Measurements from ENCODE around the gene ZDHHC14. TPM values are rescaled to one million over a fixed set of nuclear protein-coding genes. Genes with fewer than 3 reads are reported as not detected.
A peak's percentile ranks its signal among the peaks of the same experiment; 100 is the strongest.
"Not testable (repeated sequence)": the region's sequence is repeated elsewhere in the genome, so short reads cannot be mapped to it uniquely, and the experiment has no call there.

Gene ZDHHC14
- total RNA-seq, 1 experiment from 2014 or later, result 3.2 TPM

GRCh38 chr6:157381631-157382621 lies 936 bp downstream of the ZDHHC14 start:
- peaks cover 4% of the 10 kb centered on the region for H3K4me1 ChIP-seq (ENCODE audit: insufficient read depth, low read length, poor library complexity, severe bottlenecking)
- no peaks in the 10 kb centered on the region for H3K9me3 ChIP-seq (ENCODE audit: low read depth, low read length, poor library complexity, severe bottlenecking)
- intact Hi-C loops (cut with micrococcal nuclease; ENCODE audit: unreplicated experiment), result loop anchor here (2.0 kb wide), 1 partner anchor 59 kb away; the partner anchor contains the start of gene TMEM242
- POLR2A ChIA-PET (ENCODE audit: low non-redundant PET), result no interaction called here
- peak; percentile 42 for DNase-seq (ENCODE audit: low spot score)
- no peak overlapping the region for H3K27ac ChIP-seq (ENCODE audit: low read depth, low read length, poor library complexity, severe bottlenecking)
- H3K4me3 ChIP-seq (ENCODE audit: low read depth, low read length, poor library complexity, severe bottlenecking), result peak overlapping the region; percentile 96
- CTCF ChIA-PET, result no interaction called here
- TF ChIP-seq EZH2 (IDR thresholded peaks at IDR 0.05; ENCODE audit: borderline replicate concordance, low read depth, low read length, poor library complexity, severe bottlenecking), result no peak
- TF ChIP-seq, protein P1, sequence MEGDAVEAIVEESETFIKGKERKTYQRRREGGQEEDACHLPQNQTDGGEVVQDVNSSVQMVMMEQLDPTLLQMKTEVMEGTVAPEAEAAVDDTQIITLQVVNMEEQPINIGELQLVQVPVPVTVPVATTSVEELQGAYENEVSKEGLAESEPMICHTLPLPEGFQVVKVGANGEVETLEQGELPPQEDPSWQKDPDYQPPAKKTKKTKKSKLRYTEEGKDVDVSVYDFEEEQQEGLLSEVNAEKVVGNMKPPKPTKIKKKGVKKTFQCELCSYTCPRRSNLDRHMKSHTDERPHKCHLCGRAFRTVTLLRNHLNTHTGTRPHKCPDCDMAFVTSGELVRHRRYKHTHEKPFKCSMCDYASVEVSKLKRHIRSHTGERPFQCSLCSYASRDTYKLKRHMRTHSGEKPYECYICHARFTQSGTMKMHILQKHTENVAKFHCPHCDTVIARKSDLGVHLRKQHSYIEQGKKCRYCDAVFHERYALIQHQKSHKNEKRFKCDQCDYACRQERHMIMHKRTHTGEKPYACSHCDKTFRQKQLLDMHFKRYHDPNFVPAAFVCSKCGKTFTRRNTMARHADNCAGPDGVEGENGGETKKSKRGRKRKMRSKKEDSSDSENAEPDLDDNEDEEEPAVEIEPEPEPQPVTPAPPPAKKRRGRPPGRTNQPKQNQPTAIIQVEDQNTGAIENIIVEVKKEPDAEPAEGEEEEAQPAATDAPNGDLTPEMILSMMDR (conservative IDR thresholded peaks at IDR 0.05; ENCODE audit: low read depth, low read length), result peak; percentile 23; the same call in 1 of the 2 replicates
- peaks cover 8% of the 10 kb centered on the region for H3K27me3 ChIP-seq (replicated peaks; ENCODE audit: insufficient read depth, low read depth, low read length, poor library complexity)
- BruUV-seq (replicated peaks), result no TSS peak
- H3K36me3 ChIP-seq (ENCODE audit: insufficient read depth, low read length, poor library complexity, severe bottlenecking), result no peaks in the 10 kb centered on the region

GRCh38 chr6:157382821-157383220 lies 1.8 kb downstream of the ZDHHC14 start:
- Histone ChIP-seq H3K27me3 (replicated peaks; ENCODE audit: insufficient read depth, low read depth, low read length, poor library complexity) (peaks cover 8% of the 10 kb centered on the region), H3K4me1 (ENCODE audit: insufficient read depth, low read length, poor library complexity, severe bottlenecking) (peaks cover 4% of the 10 kb centered on the region), H3K36me3 (ENCODE audit: insufficient read depth, low read length, poor library complexity, severe bottlenecking) (no peaks in the 10 kb centered on the region), H3K27ac (ENCODE audit: low read depth, low read length, poor library complexity, severe bottlenecking) (no peak overlapping the region), H3K4me3 (ENCODE audit: low read depth, low read length, poor library complexity, severe bottlenecking) (no peak overlapping the region), H3K9me3 (ENCODE audit: low read depth, low read length, poor library complexity, severe bottlenecking) (no peaks in the 10 kb centered on the region)
- intact Hi-C loops (cut with micrococcal nuclease; ENCODE audit: unreplicated experiment), result no loop called here
- POLR2A ChIA-PET (ENCODE audit: low non-redundant PET), result no interaction called here
- no peak for TF ChIP-seq EZH2 (IDR thresholded peaks at IDR 0.05; ENCODE audit: borderline replicate concordance, low read depth, low read length, poor library complexity, severe bottlenecking)
- TF ChIP-seq, protein P1 (conservative IDR thresholded peaks at IDR 0.05; ENCODE audit: low read depth, low read length), result no peak
- TSS peak; percentile 37 for BruUV-seq (replicated peaks)
- no peak for DNase-seq (ENCODE audit: low spot score)
- CTCF ChIA-PET, result no interaction called here

DNA sequence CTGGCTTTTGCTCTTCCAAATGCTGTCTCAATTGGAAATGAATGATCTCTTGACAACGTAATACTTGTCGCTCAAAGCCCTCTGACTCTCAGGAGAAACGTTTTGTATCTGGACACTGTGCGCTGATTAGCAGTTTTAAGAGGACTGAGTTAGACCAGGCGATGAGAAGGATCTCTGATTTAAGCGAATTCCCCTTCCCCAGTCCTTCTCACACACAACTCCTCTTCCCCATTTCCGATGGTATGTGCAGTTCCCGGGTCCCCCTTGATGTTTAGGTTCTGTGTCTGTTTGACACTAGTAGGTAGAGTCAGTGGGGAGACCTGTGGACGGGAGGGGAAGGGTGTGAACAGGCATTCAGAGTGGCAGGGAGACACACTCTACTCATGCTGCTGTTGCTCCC lies 2.5 kb downstream of the ZDHHC14 start:
- Histone ChIP-seq H3K4me1 (ENCODE audit: insufficient read depth, low read length, poor library complexity, severe bottlenecking) (peaks cover 4% of the 10 kb centered on the region), H3K36me3 (ENCODE audit: insufficient read depth, low read length, poor library complexity, severe bottlenecking) (no peaks in the 10 kb centered on the region), H3K27me3 (replicated peaks; ENCODE audit: insufficient read depth, low read depth, low read length, poor library complexity) (peaks cover 8% of the 10 kb centered on the region), H3K27ac (ENCODE audit: low read depth, low read length, poor library complexity, severe bottlenecking) (no peak overlapping the region), H3K9me3 (ENCODE audit: low read depth, low read length, poor library complexity, severe bottlenecking) (no peaks in the 10 kb centered on the region), H3K4me3 (ENCODE audit: low read depth, low read length, poor library complexity, severe bottlenecking) (no peak overlapping the region)
- ChIA-PET POLR2A (ENCODE audit: low non-redundant PET) (no interaction called here), CTCF (no interaction called here)
- intact Hi-C loops (cut with micrococcal nuclease; ENCODE audit: unreplicated experiment), result no loop called here
- no TSS peak for BruUV-seq (replicated peaks)
- DNase-seq (ENCODE audit: low spot score), result no peak
- TF ChIP-seq, protein P1 (conservative IDR thresholded peaks at IDR 0.05; ENCODE audit: low read depth, low read length), result no peak
- no peak for TF ChIP-seq EZH2 (IDR thresholded peaks at IDR 0.05; ENCODE audit: borderline replicate concordance, low read depth, low read length, poor library complexity, severe bottlenecking)

DNA sequence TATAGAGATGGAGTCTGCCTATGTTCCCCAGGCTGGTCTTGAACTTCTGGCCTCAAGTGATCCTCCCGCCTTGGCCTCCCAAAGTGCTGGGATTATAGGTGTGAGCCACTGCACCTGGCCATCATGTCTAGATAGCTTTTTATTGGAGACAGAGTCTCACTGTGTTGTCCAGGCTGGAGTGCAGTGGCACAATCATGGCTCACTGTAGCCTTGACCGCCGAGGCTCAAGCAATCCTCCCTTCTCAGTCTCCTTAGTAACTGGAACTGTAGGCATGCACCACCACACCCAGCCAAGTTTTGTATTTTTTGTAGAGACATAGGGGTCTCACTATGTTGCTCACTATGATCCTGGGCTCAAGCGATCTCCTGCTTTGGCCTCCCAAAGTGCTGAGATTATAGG lies 4.0 kb downstream of the ZDHHC14 start:
- H3K27me3 ChIP-seq (replicated peaks; ENCODE audit: insufficient read depth, low read depth, low read length, poor library complexity), result not testable (repeated sequence)

More for the DNA sequence above, 4.0 kb downstream of the ZDHHC14 start:
- BruUV-seq (replicated peaks); H3K27ac ChIP-seq (ENCODE audit: low read depth, low read length, poor library complexity, severe bottlenecking); H3K4me1 ChIP-seq (ENCODE audit: insufficient read depth, low read length, poor library complexity, severe bottlenecking); H3K4me3 ChIP-seq (ENCODE audit: low read depth, low read length, poor library complexity, severe bottlenecking); intact Hi-C loops (cut with micrococcal nuclease; ENCODE audit: unreplicated experiment); CTCF ChIA-PET; POLR2A ChIA-PET (ENCODE audit: low non-redundant PET); H3K9me3 ChIP-seq (ENCODE audit: low read depth, low read length, poor library complexity, severe bottlenecking); H3K36me3 ChIP-seq (ENCODE audit: insufficient read depth, low read length, poor library complexity, severe bottlenecking); DNase-seq (ENCODE audit: low spot score): not testable (repeated sequence)

Data from A673 (cell line).